NCI-H510A treated with DMSO at 0.1 percent for 48 hours (cell line): ENCODE data around the gene RREB1.

Source experiments
- DNase-seq: peaks from one replicate; lab custom pipeline; 2025; lab: John Stamatoyannopoulos, UW

RREB1 gene

GRCh38 chr6:7296602-7297001, 188.8 kb downstream of the RREB1 start:
- DNase-seq: no peak

- DNase-seq: no peak
Measured at GRCh38 chr6:7298113-7298512, 190.4 kb downstream of the RREB1 start.

GRCh38 chr6:7300926-7301325, 193.2 kb downstream of the RREB1 start:
- no peak for DNase-seq
